GM08714 (cell line): ENCODE results near the gene ZNF652.
A peak's percentile ranks its signal among the peaks of the same experiment; 100 is the strongest.
"Not testable (repeated sequence)": the region's sequence is repeated elsewhere in the genome, so short reads cannot be mapped to it uniquely, and the experiment has no call there.

ENCODE experiments used
- H3K4me3 ChIP-seq: fragments of 200-500 bp; sonication (Bioruptor generic); 2 replicates; pipeline ENCODE4 v1.5.1; 2014; ENCODE audit warnings: mild to moderate bottlenecking, low read length, inconsistent platforms
- ZNF274 ChIP-seq: IDR thresholded peaks from 2 replicates; pipeline ENCODE4 v1.6.1; 2012; ENCODE audit warnings: mild to moderate bottlenecking, low read depth, low read length

The ZNF652 gene

GRCh38 chr17:49373115-49373514 is 11.1 kb upstream of the ZNF652 start:
- TF ChIP-seq ZNF274: no peak
- H3K4me3 ChIP-seq: no peak overlapping the region

GRCh38 chr17:49372425-49372824 is 10.4 kb upstream of the ZNF652 start:
- no peak for TF ChIP-seq ZNF274
- no peak overlapping the region for H3K4me3 ChIP-seq

DNA sequence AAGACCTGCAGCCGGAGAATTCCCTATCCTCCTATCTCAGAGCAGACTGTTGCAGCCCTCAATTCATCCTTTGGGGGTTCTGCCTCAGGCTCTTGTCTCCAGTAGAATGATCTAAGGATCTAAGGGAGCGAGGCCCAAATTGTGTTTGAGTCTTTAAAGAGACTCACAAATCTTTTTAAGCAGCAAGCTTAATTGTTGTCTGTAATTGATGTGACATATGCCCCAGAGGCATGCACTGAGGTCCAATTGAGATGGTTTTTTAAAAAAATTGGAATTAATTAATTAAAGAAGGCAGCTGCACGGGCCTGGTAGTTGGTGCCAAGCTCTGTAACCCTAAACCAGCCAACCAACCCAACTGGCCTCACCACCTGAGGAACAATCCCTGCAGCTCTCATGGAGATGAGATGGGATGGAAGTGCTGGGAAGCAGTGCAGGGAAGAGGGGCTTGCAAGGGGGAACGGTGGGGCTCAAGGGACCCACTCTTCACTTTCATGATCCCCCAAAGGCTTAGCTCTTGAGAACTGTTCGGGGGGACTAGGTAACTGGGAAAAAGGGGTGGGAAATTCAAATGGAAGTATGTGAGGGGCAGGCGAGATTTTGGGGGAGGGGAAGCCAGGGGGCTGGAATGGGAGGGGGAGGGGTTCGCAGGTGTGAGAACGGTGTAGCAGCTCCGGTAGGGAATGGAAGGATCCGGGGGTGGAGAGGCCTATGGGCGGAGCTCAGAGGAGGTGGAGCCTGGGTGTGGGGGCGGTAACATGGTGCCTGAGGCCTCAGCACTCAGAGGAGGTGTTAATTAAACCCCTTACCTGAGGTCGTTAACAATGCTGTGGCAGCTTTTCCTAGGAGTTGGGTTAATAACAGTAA is 9.2 kb upstream of the ZNF652 start:
- no peak for TF ChIP-seq ZNF274
- no peak overlapping the region for H3K4me3 ChIP-seq

GRCh38 chr17:49369760-49370159 is 7.7 kb upstream of the ZNF652 start:
- H3K4me3 ChIP-seq: no peak overlapping the region
- TF ChIP-seq ZNF274: no peak

GRCh38 chr17:49369089-49369488 is 7.0 kb upstream of the ZNF652 start:
- TF ChIP-seq ZNF274: no peak
- H3K4me3 ChIP-seq: no peak overlapping the region

DNA sequence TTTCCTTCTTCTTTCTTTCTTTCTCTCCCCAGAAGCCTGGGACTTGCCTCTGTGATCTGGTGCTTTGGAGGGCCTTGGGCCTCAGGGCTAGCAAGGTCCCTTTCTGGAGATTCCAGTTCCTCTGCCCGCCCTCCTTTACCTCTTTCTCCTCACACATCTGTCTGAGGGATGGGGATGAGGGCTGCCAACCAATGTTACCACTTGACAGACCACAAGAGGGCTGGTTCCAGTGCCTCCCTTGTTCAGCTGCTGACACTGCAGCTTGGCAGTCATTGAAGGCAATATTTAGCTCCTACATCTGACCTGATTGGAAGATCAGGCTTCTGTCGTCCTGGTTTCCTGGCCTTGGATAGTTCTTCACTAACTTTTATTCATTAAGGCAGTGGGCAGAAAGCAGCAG is 3.6 kb upstream of the ZNF652 start:
- no peak overlapping the region for H3K4me3 ChIP-seq
- TF ChIP-seq ZNF274: no peak

- H3K4me3 ChIP-seq: not testable (repeated sequence)
These were observed 3.1 kb upstream of the ZNF652 start for GRCh38 chr17:49365126-49365525.

DNA sequence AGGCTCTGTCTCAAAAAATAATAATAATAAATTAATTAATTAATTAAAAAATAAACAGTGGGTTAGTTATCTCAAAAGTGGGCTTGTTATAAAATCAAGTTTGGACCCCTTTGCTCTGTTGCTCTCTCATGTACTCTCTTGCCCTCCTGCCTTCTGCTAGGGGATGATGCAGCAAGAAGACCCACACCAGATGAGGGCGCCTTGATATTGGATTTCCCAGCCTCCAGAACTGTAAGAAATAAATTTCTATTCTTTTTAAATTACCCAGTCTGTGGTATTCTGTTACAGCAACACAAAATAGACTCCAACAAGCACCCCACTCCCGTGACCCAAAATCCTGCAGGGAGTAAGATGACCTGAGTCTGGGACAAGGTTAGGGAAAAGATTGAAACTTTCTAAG is 2.1 kb upstream of the ZNF652 start:
- H3K4me3 ChIP-seq: no peak overlapping the region
- no peak for TF ChIP-seq ZNF274

DNA sequence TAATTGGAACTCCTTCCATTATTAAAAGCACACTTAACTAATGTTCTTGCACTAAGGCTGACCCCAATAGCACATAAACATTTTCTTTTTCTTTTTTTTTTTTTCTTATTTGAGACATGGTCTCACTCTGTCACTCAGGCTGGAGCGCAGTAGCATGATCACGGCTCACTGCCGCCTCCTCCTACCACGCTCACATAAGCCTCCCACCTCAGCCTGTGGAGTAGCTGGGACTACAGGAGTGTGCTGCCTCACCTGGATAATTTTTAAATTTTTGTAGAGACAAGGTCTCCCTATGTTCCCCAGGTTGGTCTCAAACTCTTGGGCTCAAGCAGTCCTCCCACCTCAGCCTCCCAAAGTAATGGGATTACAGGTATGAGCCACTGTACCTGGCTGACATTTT is 1.2 kb upstream of the ZNF652 start:
- H3K4me3 ChIP-seq: no peak overlapping the region
- no peak for TF ChIP-seq ZNF274

DNA sequence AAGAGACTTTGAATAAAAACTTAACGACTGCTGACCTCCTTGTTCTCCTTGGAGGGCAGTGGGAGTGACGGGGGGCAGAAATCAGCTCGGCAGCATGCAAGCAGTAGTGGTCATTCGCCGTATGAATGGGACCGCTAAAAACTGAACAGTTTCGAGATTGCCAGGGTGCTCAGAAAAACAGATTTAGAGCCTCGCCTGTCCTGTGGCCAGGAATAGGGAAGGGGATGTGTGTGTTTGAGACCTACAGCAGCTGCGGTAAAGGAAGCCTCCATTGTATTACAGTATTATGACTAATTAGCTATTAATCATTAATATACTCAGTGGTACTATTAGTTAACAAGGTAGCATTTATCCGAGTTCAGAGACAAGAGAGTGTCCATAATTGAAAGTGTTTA is 670 bp upstream of the ZNF652 start:
- TF ChIP-seq ZNF274: no peak
- H3K4me3 ChIP-seq: peak overlapping the region; percentile 74

GRCh38 chr17:49361129-49361901 is 735 bp downstream of the ZNF652 start:
- TF ChIP-seq ZNF274: no peak
- H3K4me3 ChIP-seq: peak overlapping the region; percentile 90

GRCh38 chr17:49360796-49361128 is 1.3 kb downstream of the ZNF652 start:
- no peak for TF ChIP-seq ZNF274
- H3K4me3 ChIP-seq: peak overlapping the region; percentile 90

DNA sequence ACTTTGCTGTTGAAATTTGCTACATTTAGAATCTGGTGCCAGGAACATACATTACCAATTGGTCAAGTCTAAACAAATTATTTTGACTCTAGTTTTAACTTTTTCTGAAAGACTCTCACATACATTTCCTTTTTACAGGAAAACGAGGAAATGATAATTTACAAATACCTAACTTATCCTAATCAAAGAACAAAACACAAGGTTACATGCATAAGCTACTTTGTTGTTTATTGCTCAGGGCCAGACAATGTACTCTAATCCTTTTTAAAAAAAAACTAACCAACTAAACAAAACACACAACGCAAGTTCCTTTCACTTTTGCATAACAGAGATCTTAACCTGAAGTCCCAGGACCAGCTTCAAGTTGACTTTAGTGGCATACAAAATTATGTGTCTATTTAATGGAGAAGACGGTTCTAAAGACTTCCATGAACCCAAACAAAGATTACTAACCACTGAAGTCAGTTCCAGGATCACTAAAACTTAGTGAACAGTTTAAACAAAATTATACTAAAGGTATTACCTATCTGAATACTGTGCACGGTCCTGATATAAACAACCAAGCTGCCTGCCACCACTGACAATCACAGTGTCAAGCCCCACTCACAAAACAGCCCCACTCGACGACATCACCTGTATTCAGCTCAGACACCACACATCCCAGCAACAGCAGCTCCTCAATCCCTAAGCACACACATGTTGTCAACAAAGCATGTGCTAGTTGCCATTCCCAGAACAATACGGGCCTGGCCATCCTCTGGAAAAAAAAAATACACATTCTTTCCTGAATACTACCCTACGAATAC is 1.9 kb downstream of the ZNF652 start:
- no peak for TF ChIP-seq ZNF274
- peak overlapping the region; percentile 90 for H3K4me3 ChIP-seq

- peak overlapping the region; percentile 2; the same call in 1 of the 2 replicates for H3K4me3 ChIP-seq
- no peak for TF ChIP-seq ZNF274
These were observed 3.3 kb downstream of the ZNF652 start for GRCh38 chr17:49358641-49359247.
